ENCODE results near the gene TREML4. TPM values are rescaled to one million over a fixed set of nuclear protein-coding genes. Genes with fewer than 3 reads are reported as not detected.

The TREML4 gene
- polyA plus RNA-seq, 1 donor from 2014 or later = not detected

DNA sequence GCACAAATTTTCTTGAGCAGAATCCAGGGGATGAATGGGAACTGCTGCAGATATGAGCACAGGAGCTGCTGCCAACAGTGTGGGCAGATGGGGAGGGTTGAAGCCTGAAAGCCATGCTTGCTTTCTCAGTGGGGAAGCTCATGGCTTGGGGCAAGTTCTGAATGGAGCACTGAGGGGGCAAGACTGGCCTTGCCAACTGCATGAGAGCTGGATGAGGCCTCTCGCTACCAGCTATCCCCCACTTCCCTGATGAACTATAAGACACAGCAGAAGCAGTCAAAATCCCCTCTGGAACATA, 30.0 kb downstream of the TREML4 start:
- H2AFZ ChIP-seq (ENCODE audit: low read depth, low read length) = no peak overlapping the region
- no peaks in the 10 kb centered on the region for H3K36me3 ChIP-seq (ENCODE audit: insufficient read depth, low read length)
- no peak overlapping the region for H3K4me2 ChIP-seq (ENCODE audit: low read length)
- H3K9me2 ChIP-seq (ENCODE audit: insufficient read depth, low read length) = no peaks in the 10 kb centered on the region
- TF ChIP-seq, protein P1, sequence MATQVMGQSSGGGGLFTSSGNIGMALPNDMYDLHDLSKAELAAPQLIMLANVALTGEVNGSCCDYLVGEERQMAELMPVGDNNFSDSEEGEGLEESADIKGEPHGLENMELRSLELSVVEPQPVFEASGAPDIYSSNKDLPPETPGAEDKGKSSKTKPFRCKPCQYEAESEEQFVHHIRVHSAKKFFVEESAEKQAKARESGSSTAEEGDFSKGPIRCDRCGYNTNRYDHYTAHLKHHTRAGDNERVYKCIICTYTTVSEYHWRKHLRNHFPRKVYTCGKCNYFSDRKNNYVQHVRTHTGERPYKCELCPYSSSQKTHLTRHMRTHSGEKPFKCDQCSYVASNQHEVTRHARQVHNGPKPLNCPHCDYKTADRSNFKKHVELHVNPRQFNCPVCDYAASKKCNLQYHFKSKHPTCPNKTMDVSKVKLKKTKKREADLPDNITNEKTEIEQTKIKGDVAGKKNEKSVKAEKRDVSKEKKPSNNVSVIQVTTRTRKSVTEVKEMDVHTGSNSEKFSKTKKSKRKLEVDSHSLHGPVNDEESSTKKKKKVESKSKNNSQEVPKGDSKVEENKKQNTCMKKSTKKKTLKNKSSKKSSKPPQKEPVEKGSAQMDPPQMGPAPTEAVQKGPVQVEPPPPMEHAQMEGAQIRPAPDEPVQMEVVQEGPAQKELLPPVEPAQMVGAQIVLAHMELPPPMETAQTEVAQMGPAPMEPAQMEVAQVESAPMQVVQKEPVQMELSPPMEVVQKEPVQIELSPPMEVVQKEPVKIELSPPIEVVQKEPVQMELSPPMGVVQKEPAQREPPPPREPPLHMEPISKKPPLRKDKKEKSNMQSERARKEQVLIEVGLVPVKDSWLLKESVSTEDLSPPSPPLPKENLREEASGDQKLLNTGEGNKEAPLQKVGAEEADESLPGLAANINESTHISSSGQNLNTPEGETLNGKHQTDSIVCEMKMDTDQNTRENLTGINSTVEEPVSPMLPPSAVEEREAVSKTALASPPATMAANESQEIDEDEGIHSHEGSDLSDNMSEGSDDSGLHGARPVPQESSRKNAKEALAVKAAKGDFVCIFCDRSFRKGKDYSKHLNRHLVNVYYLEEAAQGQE (IDR thresholded peaks at IDR 0.05; ENCODE audit: borderline replicate concordance) = no peak
- TF ChIP-seq TAF1 (IDR thresholded peaks at IDR 0.05; ENCODE audit: low read depth) = no peak
- no peak for TF ChIP-seq MXI1 (conservative IDR thresholded peaks at IDR 0.05; ENCODE audit: poor library complexity, severe bottlenecking)
- TF ChIP-seq POLR2AphosphoS5 (IDR thresholded peaks at IDR 0.05) = no peak
- TF ChIP-seq, protein P2, sequence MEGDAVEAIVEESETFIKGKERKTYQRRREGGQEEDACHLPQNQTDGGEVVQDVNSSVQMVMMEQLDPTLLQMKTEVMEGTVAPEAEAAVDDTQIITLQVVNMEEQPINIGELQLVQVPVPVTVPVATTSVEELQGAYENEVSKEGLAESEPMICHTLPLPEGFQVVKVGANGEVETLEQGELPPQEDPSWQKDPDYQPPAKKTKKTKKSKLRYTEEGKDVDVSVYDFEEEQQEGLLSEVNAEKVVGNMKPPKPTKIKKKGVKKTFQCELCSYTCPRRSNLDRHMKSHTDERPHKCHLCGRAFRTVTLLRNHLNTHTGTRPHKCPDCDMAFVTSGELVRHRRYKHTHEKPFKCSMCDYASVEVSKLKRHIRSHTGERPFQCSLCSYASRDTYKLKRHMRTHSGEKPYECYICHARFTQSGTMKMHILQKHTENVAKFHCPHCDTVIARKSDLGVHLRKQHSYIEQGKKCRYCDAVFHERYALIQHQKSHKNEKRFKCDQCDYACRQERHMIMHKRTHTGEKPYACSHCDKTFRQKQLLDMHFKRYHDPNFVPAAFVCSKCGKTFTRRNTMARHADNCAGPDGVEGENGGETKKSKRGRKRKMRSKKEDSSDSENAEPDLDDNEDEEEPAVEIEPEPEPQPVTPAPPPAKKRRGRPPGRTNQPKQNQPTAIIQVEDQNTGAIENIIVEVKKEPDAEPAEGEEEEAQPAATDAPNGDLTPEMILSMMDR (IDR thresholded peaks at IDR 0.05; ENCODE audit: poor library complexity, severe bottlenecking) = no peak
- no peak for TF ChIP-seq EZH2 (IDR thresholded peaks at IDR 0.05; ENCODE audit: borderline replicate concordance, insufficient read depth, low read length, poor library complexity, severe bottlenecking)
- TF ChIP-seq RAD21 (conservative IDR thresholded peaks at IDR 0.05) = no peak
- no peak for TF ChIP-seq EP300 (conservative IDR thresholded peaks at IDR 0.05; ENCODE audit: poor library complexity, severe bottlenecking)
- no peak for TF ChIP-seq SMC3 (conservative IDR thresholded peaks at IDR 0.05; ENCODE audit: poor library complexity)
- H4K20me1 ChIP-seq (ENCODE audit: insufficient read depth) = no peaks in the 10 kb centered on the region
- no peak overlapping the region for H3K9ac ChIP-seq (ENCODE audit: low read length)
- H3K27ac ChIP-seq (ENCODE audit: low read length) = no peak overlapping the region
- no peak overlapping the region for H3K4me3 ChIP-seq (ENCODE audit: low read length)
- H3K27me3 ChIP-seq (ENCODE audit: insufficient read depth, low read depth, low read length) = no peaks in the 10 kb centered on the region
- no peaks in the 10 kb centered on the region for H3K79me2 ChIP-seq (replicated peaks; ENCODE audit: insufficient read depth, low read length)
- no peaks in the 10 kb centered on the region for H3F3A ChIP-seq (ENCODE audit: insufficient read depth, low read length, poor library complexity, severe bottlenecking)
- no peaks in the 10 kb centered on the region for H3K9me3 ChIP-seq (ENCODE audit: low read length)

DNA sequence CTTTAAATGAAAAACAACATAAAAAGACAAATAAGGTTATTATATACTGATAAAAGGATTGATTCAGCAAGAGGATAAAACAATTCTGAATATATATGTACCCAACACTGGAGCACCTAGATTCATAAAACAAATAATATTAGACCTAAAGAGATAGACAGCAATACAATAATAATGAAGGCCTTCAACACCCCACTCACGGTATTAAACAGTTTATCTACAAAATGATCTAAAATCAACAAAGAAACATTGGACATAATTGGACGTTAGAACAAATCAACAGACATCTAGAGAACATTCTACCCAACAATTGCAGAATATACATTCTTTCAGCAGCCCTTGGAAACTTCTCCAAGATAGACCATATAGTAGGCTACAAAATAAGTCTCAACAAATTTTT, 34.3 kb downstream of the TREML4 start:
- Histone ChIP-seq H3K9me2 (ENCODE audit: insufficient read depth, low read length) (no peaks in the 10 kb centered on the region), H3K9me3 (ENCODE audit: low read length) (no peaks in the 10 kb centered on the region), H3F3A (ENCODE audit: insufficient read depth, low read length, poor library complexity, severe bottlenecking) (no peaks in the 10 kb centered on the region), H4K20me1 (ENCODE audit: insufficient read depth) (no peaks in the 10 kb centered on the region), H3K4me3 (ENCODE audit: low read length) (no peak overlapping the region), H3K4me2 (ENCODE audit: low read length) (no peak overlapping the region), H2AFZ (ENCODE audit: low read depth, low read length) (no peak overlapping the region), H3K36me3 (ENCODE audit: insufficient read depth, low read length) (no peaks in the 10 kb centered on the region), H3K79me2 (replicated peaks; ENCODE audit: insufficient read depth, low read length) (no peaks in the 10 kb centered on the region), H3K27me3 (ENCODE audit: insufficient read depth, low read depth, low read length) (no peaks in the 10 kb centered on the region), H3K9ac (ENCODE audit: low read length) (no peak overlapping the region), H3K27ac (ENCODE audit: low read length) (no peak overlapping the region)
- TF ChIP-seq EZH2 (IDR thresholded peaks at IDR 0.05; ENCODE audit: borderline replicate concordance, insufficient read depth, low read length, poor library complexity, severe bottlenecking) (no peak), TAF1 (IDR thresholded peaks at IDR 0.05; ENCODE audit: low read depth) (no peak), RAD21 (conservative IDR thresholded peaks at IDR 0.05) (no peak), SMC3 (conservative IDR thresholded peaks at IDR 0.05; ENCODE audit: poor library complexity) (no peak), EP300 (conservative IDR thresholded peaks at IDR 0.05; ENCODE audit: poor library complexity, severe bottlenecking) (no peak), MXI1 (conservative IDR thresholded peaks at IDR 0.05; ENCODE audit: poor library complexity, severe bottlenecking) (no peak), POLR2AphosphoS5 (IDR thresholded peaks at IDR 0.05) (no peak)
- TF ChIP-seq, protein P2 (IDR thresholded peaks at IDR 0.05; ENCODE audit: poor library complexity, severe bottlenecking) = no peak
- TF ChIP-seq, protein P1 (IDR thresholded peaks at IDR 0.05; ENCODE audit: borderline replicate concordance) = no peak
